HG02840 (cell line): ENCODE data around the gene POLR1D.

ENCODE experiments used
- ATAC-seq: cut with Tn5 transposase; IDR thresholded peaks from one replicate; pipeline ENCODE4 v1.9.1; 2021; ENCODE audit warnings: mild to moderate bottlenecking, moderate library complexity, moderate number of reproducible peaks; ENCODE audit not compliant: unreplicated experiment, low FRiP score

The POLR1D gene

DNA sequence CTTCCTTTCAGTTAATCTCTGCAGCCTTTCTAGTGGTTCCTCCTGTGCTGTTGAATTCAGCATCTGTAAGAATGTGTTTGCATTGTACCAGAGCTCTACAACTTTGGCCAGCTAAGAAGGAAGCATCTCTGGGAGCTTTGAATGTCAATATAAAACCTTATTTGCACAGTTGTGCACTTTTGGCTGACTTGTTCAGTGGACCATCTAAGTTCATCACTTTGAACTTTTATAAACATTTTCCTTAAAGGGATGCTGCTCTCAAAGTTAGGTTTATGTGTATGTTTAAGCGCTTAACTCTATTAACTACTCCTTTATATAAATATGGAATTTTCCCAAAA, 15.6 kb downstream of the POLR1D start:
- ATAC-seq, result no peak

DNA sequence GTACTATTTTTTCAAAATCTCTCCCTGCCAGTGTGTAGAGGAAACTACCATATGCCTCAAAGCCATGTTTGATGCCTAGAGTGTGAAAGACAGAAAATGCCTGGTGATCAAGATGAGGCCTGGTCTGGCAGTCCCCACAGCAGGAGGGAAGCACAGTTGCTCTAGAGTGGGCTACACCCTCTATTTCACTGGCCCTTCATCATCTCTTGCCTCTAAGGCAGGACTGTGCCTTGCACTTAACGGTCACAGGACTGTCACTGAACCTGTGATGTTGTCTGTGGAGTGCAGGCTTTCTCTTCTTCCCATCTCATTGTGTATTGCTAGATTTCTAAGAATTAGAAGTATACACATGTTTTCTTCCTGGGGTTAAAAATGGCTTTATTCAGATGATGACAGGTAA, 16.3 kb downstream of the POLR1D start:
- ATAC-seq, result no peak

DNA sequence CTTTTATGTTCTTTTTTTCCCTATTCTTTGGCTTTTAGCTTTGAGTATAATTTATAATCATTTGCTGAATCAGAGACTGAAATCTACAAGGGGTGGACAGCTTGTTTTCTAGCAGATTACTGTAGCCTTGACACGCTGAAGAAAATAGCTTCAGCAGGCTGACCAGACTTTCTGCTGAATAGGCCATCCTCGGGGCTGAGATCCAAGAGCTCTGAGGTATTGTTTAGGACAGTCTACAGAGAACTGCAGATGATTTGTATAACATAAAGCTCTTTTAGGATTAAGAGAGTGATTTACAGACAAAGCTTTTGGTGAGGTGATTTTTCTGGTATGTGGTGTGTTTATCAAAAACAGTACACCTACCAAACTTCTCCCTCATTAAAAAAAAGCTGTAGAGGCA, 16.8 kb downstream of the POLR1D start:
- no peak for ATAC-seq

DNA sequence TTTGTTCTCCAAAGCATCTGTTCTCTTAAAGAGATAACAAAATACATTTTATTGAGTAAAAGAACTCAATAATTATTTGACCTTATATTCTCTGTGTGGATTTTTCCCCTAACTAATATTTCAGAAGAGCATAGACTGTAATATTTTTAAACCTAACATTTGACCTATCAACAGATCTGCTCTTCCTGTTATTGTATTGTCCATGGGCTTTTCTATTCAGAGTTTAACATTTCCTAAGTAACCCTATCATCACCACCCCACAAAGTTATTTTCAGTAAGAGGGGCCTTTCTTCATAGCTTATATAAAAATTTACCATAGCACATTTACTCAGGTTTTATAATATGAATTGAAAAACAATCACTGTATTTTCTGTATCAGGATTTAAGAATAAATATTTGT, 17.5 kb downstream of the POLR1D start:
- no peak for ATAC-seq

DNA sequence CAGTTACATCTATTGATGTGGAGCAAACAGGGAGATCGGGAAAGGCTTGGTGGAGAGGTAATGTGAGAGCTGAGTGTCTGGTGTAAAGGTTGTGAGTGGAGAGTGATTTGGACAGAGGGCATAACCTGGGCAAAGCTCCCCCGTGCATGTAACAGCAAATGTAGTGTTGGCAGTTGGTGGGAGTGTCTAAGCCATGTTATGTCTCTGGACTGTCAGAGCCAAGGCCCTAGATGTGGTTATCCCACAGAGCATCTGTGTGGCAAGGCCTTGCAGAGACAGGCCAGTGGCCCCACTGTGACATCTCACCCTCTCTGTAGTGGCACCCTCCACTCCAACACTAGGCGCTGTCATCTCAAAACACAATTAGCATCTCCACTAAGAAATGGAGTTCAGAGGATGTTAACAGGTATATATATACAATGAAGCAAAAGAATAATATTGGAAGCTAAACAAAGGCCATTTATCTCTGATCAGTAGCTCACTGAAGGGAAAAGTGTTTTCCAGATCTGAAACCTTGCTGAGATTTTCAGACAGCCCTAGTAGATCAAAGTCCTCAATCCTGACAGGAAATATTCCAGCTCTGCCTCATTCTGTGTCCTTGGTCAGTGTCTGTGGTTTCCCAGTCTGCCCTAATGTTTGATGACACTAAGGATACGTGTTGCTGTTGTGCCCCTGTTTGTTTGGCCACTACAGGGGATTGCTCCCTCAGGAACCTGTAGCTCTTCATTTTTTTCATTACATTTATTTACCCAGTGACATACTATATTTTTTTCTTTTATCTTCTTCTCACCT, 20.2 kb downstream of the POLR1D start:
- ATAC-seq, result no peak

DNA sequence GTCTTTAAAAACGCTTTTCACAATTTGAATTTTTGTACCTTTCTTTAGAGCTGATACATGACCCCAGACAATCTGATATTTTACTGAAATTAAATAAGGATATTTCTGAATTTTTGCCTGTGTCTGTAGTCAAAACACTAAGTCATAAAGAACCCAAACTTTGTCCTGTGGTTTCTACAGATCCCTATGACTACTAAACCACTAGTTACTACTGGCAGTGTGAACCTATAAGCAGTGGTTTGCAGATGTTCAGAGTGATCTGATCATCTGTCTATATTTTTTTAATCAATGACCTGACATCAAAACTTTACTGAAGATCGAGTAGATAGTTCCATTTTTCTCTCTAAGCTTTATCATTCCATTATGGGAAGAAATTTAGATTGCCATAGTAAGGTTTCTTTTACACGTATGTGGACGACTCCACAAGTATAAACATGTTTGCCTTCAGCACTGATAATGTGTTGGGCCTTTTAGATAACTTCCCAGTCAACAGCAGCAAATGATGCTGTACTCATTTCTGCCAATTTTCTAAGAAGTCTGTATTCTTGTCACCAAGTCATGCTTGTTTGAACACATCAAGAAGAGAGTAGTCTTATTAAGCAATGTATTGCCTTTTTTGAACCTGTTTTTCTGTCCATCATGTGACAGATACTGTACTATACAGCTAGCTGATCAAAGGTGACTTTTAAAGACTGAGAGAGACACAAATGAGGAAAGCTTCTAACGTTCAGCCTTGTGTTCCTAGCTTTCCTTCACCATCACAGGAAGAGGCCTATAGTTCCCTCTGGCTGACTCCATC, 21.8 kb downstream of the POLR1D start:
- no peak for ATAC-seq

DNA sequence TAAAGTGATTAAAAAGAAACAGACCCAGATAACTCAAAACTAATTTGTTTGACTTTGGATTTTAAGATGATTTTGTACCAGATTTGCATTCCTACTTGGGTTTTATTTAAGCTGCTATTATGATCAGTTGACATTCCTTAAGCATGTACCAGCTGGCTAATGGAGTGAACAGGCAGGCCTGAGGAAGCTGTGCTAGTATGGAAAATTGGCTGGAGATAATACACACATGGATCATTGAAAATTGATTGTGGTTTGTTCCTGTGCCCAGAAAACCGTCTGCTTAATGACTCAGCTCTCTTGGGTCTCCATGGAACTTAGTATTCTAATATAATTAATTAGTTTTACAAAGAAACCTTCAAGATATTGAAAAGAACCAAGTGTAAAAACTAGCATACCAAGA, 22.6 kb downstream of the POLR1D start:
- ATAC-seq, result no peak

DNA sequence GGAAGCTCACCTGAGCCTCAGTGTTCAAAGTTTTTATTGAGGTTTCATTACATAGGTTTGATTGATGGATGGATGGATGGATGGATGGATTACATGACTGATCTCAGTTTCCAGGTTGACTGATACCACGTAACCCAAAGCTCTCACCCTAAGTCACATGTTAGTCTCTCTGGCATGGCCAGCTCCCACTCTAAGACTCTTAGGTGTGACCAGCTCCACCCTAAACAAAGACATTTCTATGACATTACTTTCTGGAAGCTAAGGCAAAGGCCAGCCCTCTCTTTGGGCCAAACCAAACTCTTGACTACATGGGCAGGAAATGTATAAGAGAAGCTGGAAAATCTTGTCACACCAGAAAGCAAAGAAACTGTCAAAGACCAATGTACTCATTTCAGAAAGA, 28.6 kb downstream of the POLR1D start:
- no peak for ATAC-seq

DNA sequence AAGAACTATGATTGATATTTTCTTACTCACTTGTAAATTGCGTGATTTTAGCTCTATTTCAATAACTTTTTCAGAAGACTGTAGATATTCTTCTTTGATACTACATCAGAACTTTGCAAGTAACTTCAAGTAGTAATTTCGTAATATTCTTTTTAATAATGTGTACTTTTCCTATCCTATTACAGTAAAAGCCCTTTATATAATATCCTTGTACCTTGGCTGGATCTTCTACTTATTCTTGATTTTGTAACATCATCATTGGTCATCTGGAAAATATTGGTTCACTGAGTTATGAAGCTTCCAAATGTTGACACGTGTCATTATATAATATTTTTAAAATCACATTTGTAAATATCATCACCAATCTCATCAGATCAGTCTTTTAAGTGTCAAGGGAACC, 32.4 kb downstream of the POLR1D start:
- no peak for ATAC-seq

DNA sequence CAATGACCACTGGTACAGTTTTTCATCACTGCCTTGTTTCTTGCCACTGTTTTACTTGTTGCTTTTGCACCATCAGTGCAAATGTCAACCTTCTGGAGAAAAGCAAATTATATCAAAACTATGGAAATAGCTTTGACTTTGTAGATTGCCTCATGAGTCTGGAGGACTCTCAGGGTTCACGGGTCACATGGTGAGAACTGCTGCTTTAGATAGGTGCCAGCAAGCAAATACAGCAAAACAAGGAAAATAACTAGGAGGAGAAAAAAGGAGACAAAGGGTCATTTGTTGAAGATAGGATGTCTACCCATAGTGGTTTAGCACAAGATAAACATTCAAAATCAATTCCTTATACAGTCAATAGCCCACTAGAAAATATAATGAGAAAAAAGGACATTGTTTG, 33.1 kb downstream of the POLR1D start:
- no peak for ATAC-seq

DNA sequence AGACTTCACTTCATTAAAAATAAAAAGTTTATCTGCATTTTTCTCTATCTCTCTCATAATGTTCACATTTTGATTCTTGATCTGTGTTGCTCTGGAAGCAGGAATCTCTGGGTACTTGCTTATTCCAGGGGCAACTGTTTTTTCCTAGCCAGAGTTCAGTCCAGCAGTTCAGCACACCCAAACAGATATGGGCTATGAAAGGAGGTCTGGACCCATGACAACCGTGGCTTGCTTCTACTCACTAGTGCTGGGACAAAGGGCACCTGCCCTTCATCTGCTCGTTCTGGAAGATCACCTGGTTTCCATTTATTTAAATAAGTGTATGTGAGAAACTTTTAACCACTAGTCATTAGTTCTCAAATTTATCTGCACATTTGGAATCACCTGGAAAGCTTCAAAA, 36.0 kb downstream of the POLR1D start:
- no peak for ATAC-seq

DNA sequence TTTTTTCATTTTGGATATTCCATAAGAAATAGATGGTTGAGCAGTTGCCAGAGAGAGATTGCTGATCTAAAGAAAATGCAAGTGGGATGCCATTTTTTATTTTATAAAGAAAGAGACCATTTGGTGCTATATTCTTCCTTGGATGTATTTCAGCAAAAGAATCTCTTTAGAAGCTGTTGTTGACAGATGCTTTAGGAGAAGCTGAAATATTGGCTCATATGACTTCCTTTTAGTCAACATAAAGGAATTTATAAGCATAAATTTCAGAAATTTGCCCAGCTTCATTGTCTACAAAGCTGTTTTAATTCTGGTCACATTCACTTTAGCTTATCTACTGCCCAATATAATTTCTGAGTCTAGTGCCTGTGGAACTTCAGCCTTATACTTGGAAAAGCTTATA, 36.9 kb downstream of the POLR1D start:
- ATAC-seq, result no peak

DNA sequence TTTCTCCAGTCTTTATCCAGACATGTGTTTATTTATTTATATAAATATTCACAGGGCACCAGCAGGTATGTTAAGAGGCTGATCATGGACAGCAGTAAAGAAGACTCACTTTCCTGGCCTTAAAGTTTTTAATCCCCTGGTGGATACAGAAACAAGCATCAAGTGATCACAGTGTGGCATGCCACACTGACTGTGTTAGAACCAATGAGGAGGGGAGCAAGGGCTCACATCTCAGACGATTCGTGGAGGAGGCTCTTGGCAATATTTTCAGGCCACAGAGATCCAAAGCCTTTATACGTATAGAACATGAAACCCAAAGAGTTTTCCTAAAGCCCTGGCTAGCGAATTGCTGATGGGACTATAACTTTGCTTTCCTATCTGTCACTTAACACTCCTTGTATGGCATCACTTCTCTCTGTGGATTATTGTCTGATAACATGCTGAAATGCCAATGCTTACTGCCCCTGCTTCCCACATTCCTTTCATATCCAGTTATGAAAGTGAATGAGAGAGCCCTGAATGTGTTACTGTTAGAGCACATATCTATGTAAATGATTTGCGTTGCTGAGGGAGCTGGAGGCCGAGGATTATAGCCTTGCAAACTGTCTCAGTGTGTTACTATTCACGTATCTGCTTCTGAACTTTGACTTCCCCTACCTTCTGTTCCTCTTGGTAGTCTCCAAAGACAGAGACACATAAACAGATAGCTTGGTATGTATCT, 37.6 kb downstream of the POLR1D start:
- no peak for ATAC-seq

DNA sequence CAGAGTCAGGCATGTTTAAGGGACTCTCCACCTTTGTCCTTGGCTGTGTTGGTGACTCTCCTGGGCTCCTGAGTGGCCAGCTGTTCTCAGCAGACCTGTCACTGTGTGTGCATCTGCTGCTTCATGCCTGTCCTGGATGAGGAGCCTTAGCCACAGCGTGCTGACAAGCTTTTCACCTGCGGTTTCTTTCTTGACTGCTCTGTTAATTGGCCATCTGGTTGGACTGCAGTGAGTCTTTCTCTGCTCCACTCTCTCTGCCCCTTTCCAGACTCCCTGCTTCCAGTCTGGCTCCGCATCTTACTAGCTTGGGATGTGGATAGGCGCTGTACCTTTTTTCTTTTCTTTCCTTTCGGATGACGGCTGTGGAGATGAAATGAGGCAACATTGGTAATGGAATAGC, 38.8 kb downstream of the POLR1D start:
- no peak for ATAC-seq

DNA sequence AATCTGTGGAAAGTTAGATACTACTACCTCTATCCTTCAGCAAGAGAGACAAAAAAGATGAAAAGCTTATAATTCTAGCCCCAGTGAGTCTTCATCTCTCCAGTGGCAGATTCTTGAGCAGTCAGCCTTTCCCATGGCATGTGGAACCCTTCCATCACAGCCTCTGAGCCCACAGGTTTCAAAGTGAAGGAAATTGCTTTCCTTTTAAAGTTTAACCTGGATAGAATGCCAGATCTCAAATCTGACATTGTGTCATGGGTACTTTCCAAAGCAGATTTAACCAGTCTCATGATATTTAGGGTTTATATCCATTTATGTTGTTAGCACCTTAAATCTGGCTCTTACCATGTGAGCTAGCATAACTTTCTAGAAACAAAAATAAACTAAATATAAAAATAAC, 39.3 kb downstream of the POLR1D start:
- no peak for ATAC-seq

DNA sequence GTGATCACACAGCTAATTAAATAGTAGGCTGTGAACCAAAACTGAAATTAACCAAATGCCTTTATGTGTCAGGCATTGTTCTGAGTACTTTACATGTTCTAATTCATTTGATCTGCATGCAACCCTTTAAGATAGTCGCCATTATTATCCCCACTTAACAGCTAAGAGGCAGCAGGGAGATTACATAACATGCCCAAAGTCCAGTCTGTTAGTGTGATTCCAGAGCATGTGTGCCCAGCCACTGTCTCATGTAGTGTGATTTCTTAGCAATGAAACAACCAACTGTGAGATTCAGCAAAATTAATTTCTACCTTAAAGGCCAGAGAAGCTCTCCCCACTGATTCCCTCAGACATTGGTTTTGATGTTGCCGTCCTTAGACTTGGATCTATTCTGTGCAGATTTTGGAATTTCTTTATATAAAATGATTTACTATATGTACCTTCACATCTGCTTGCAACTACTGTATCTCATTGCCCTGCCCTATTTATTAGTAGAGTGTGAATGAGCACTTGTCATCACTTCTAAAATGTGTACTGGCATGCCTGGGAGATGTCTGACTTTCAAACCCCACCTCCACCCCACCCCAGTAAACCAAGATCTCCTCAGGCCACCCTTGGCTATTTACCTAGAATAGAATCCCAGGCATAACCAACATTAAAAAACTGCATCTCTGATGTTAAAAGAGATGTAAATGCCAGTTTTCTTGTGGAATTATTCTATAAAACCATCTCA, 41.2 kb downstream of the POLR1D start:
- ATAC-seq, result no peak

DNA sequence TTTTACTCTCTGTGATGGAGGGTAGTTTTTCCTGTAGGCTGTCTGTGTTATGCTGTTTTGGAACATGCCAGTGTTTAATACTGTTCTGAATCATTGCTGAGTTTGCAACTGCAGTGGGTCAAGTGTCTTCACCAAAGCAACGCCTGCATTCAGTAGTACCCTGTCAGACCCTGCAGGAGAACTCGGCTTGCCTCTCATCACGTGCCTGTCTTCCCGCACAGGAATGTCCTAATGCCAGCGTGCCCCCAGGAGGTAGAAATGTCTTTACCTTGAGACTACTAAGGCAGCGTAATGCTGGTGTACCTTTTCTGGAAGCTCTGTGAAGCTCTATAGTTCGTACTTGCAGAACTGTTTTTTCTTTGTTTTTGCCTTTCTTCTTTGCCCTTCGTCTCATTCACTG, 42.3 kb downstream of the POLR1D start:
- ATAC-seq, result no peak

DNA sequence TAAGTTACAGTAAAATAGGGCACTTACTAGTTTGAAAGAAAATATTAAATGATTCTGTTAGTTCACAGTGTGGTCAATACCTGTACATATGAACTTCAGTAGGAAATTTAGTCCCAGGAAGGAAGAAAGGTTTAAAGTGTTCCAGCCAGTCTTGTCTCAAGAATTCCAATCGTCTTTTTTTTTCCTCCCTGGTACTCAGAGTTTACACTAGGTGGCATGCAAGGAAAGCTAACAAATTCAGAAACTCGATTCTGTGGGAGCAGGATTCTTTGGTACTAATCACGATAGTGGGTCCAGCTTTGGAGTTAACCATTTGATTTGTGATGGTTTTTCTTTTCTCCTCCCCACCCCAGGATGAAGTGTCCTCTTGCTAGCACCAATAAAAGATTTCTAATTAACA, 43.6 kb downstream of the POLR1D start:
- no peak for ATAC-seq

DNA sequence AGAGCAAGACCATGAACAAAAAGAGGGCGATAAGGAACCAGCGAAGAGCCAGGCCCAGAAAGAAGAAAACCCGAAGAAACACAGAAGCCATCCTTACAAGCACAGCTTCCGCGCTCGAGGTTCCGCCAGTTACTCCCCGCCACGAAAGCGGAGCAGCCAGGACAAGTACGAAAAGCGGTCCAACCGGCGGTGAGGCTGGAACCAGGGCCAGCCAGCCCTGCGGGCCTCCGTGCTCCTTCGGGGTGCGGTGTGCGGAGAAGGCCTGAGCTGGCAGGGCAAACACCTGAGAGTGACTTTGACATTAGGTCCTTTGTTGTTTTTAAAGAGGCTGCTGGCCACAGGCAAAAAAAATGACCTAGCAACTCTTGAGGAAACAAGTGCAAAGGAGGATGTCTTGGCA, 44.1 kb downstream of the POLR1D start:
- no peak for ATAC-seq

DNA sequence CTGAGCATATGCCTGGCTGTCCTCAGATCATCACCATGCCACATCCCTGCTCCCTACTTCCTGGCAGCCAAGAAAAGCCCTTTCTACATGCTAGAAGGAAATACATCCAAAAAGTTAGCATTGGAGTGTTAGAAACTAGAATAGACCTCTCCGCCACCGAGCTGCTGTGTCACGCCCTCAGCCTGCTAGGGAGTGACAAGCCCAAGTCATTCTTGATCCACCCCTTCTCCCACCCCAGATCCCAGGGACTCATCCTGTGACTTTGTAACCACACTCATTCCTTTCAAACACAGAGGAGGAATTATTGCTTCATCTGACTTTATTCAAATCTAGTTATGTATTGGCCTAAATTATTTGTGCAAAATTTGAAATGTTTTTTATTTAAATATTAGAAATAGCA, 45.3 kb downstream of the POLR1D start:
- no peak for ATAC-seq

DNA sequence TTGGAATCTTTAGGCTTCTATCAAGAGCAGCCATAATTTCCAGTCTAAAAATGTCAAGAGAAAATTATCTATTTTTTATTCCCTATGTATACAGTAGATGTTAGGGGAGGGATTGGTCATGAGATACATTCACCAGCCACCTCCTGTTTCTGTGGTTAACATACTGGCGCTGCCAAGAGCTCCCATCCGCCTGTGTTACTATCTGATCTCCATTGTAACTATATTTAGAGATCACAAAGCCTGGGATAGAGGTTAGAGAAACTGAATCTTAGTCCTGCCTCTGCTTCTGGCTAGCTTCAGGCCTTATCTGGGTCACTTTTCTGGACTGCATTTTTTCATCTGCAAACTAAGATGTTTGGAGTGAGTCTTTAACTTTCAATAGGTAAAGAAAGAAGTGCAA, 46.3 kb downstream of the POLR1D start:
- no peak for ATAC-seq
